ENCODE results near the gene SNUPN.
"Not testable (repeated sequence)": the region's sequence is repeated elsewhere in the genome, so short reads cannot be mapped to it uniquely, and the experiment has no call there.

Gene SNUPN

GRCh38 chr15:75637245-75638009 lies 11.9 kb upstream of the SNUPN start:
- no peak for DNase-seq (ENCODE audit: low read depth, low spot score)

GRCh38 chr15:75636026-75636425 lies 10.5 kb upstream of the SNUPN start:
- no peak for DNase-seq (ENCODE audit: low read depth, low spot score)

- DNase-seq (ENCODE audit: low read depth, low spot score), result not testable (repeated sequence)
Measured at GRCh38 chr15:75633922-75634321, 8.4 kb upstream of the SNUPN start.

- no peak for DNase-seq (ENCODE audit: low read depth, low spot score)
Measured at GRCh38 chr15:75631935-75632334, 6.4 kb upstream of the SNUPN start.

GRCh38 chr15:75622505-75622904 lies 3.0 kb downstream of the SNUPN start:
- no peak for DNase-seq (ENCODE audit: low read depth, low spot score)

- DNase-seq (ENCODE audit: low read depth, low spot score), result no peak
Measured at GRCh38 chr15:75620841-75621391, 4.6 kb downstream of the SNUPN start.

GRCh38 chr15:75620058-75620820 lies 5.3 kb downstream of the SNUPN start:
- DNase-seq (ENCODE audit: low read depth, low spot score), result no peak

- DNase-seq (ENCODE audit: low read depth, low spot score), result no peak
Measured at GRCh38 chr15:75616766-75617165, 8.8 kb downstream of the SNUPN start.

GRCh38 chr15:75606711-75607699 lies 18.5 kb downstream of the SNUPN start:
- no peak for DNase-seq (ENCODE audit: low read depth, low spot score)

- DNase-seq (ENCODE audit: low read depth, low spot score), result no peak
Measured at GRCh38 chr15:75606026-75606425, 19.5 kb downstream of the SNUPN start.

GRCh38 chr15:75599401-75599800 lies 26.1 kb downstream of the SNUPN start:
- DNase-seq (ENCODE audit: low read depth, low spot score), result no peak

GRCh38 chr15:75598361-75598760 lies 27.2 kb downstream of the SNUPN start:
- DNase-seq (ENCODE audit: low read depth, low spot score), result no peak

- no peak for DNase-seq (ENCODE audit: low read depth, low spot score)
Measured at GRCh38 chr15:75597667-75598341, 27.7 kb downstream of the SNUPN start.

- no peak for DNase-seq (ENCODE audit: low read depth, low spot score)
Measured at GRCh38 chr15:75596703-75597345, 28.7 kb downstream of the SNUPN start.

GRCh38 chr15:75594276-75594675 lies 31.2 kb downstream of the SNUPN start:
- no peak for DNase-seq (ENCODE audit: low read depth, low spot score)

GRCh38 chr15:75591655-75592364 lies 33.7 kb downstream of the SNUPN start:
- no peak for DNase-seq (ENCODE audit: low read depth, low spot score)

GRCh38 chr15:75590239-75590638 lies 35.3 kb downstream of the SNUPN start:
- DNase-seq (ENCODE audit: low read depth, low spot score), result no peak

GRCh38 chr15:75589071-75589470 lies 36.5 kb downstream of the SNUPN start:
- no peak for DNase-seq (ENCODE audit: low read depth, low spot score)

- not testable (repeated sequence) for DNase-seq (ENCODE audit: low read depth, low spot score)
Measured at GRCh38 chr15:75586422-75586821, 39.1 kb downstream of the SNUPN start.

- DNase-seq (ENCODE audit: low read depth, low spot score), result no peak
Measured at GRCh38 chr15:75584121-75584520, 41.4 kb downstream of the SNUPN start.
